Thoracic aorta (tissue), 2 donors: ENCODE data around the gene MOB1A. TPM values are rescaled to one million over a fixed set of nuclear protein-coding genes. Genes with fewer than 3 reads are reported as not detected.

ENCODE experiments used
- ATAC-seq: fragments of 150-250 bp; one replicate; pipeline ENCODE4 v1.8.0; 2017; ENCODE audit warnings: low read depth; ENCODE audit not compliant: insufficient number of reproducible peaks, low FRiP score
- DNase-seq: peaks from one replicate; pipeline ENCODE4 v3.0.0-alpha.2; 2020; ENCODE audit warnings: low spot score
- H3K27ac ChIP-seq, 2 donors: fragments of 200-600 bp; sonication (generic); 1 replicate in 1 of 2; 2 replicates in 1 of 2; pipeline ENCODE4 v1.5.1; 2016; ENCODE audit warnings: mild to moderate bottlenecking in 2 of 2, moderate library complexity in 2 of 2
- H3K27me3 ChIP-seq: fragments of 200-600 bp; sonication (generic); replicated peaks from 2 replicates; pipeline ENCODE4 v1.6.0; 2016; ENCODE audit warnings: mild to moderate bottlenecking; ENCODE audit not compliant: insufficient read depth
- H3K36me3 ChIP-seq: fragments of 200-600 bp; sonication (generic); one replicate; pipeline ENCODE4 v1.5.1; 2016
- H3K4me1 ChIP-seq, 2 donors: fragments of 200-600 bp; sonication (generic); 1 replicate in 1 of 2; 2 replicates in 1 of 2; pipeline versions ENCODE4 v1.5.1 to v1.6.0; 2016; ENCODE audit warnings: low read depth in 2 of 2, mild to moderate bottlenecking in 1 of 2; ENCODE audit not compliant: control insufficient read depth in 1 of 2
- H3K4me3 ChIP-seq: fragments of 200-600 bp; sonication (generic); 2 replicates; pipeline ENCODE4 v1.5.1; 2016; ENCODE audit warnings: mild to moderate bottlenecking
- H3K9me3 ChIP-seq: fragments of 200-600 bp; sonication (generic); 2 replicates; pipeline ENCODE4 v1.5.1; 2016
- total RNA-seq, 2 donors: library from RNA; depleted of rRNA; stranded (reverse); fragments of >200 nt; gene quantifications; one replicate each; pipeline versions ENCODE4 v1.1.0 to v1.2.3, GENCODE V29; 2016
- TF ChIP-seq, protein P1 (sequence below): fragments of 200-600 bp; sonication (generic); IDR thresholded peaks from one replicate; pipeline ENCODE4 v1.5.1; 2019; ENCODE audit warnings: antibody characterized with exemption

The MOB1A gene
- total RNA-seq, 2 donors from 2014 or later: 97.0 to 107 TPM

DNA sequence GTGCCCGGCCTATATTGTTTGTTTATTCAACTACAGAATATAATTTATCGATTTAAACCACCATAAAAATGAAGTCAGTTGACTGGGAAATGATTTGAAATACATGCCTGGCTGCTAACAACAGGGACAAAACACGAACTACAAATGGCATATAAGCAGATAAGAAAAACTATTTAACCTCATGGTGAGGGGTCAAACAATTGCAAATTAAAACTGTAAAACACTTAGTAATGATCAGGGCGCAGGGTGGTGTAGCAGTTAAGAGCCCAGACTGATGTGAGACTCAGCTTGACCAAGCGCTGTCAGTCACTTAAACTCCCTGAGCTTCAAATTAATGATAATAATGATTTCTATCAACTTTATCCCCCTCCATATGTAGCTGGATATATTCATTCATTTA, 26.4 kb upstream of the MOB1A start:
- ATAC-seq (no peak), DNase-seq (no peak)
- Histone ChIP-seq H3K27ac (peak overlapping the region; percentile 70 to 73), H3K4me3 (no peak overlapping the region), H3K27me3 (no peaks in the 10 kb centered on the region), H3K4me1 (peaks cover 84 to 97% of the 10 kb centered on the region in 2 donors), H3K9me3 (no peaks in the 10 kb centered on the region), H3K36me3 (peaks cover 26% of the 10 kb centered on the region)
- TF ChIP-seq, protein P1, sequence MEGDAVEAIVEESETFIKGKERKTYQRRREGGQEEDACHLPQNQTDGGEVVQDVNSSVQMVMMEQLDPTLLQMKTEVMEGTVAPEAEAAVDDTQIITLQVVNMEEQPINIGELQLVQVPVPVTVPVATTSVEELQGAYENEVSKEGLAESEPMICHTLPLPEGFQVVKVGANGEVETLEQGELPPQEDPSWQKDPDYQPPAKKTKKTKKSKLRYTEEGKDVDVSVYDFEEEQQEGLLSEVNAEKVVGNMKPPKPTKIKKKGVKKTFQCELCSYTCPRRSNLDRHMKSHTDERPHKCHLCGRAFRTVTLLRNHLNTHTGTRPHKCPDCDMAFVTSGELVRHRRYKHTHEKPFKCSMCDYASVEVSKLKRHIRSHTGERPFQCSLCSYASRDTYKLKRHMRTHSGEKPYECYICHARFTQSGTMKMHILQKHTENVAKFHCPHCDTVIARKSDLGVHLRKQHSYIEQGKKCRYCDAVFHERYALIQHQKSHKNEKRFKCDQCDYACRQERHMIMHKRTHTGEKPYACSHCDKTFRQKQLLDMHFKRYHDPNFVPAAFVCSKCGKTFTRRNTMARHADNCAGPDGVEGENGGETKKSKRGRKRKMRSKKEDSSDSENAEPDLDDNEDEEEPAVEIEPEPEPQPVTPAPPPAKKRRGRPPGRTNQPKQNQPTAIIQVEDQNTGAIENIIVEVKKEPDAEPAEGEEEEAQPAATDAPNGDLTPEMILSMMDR: no peak

DNA sequence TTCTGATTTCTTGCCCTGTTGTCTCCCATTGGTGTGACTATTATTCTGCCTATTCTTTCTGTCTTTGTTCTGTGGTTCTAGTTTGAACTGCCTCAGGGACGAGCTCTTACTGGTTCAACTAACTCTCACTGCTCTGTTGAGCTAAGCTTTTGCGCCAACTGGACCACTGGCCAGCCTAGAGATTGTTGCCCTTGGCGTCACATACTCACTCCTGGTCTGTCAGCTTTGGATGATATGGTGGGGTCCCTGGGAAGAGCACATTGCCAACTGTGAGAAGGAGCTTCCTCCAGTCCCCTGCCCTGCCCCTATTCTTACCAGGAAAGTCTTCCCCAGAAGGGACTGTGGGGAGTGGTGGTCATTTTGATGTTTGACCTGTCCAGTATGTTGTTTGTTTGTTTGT, 25.8 kb upstream of the MOB1A start:
- H3K27me3 ChIP-seq: no peaks in the 10 kb centered on the region
- no peaks in the 10 kb centered on the region for H3K9me3 ChIP-seq
- H3K27ac ChIP-seq: peak overlapping the region; percentile 73 to 78
- peak overlapping the region; percentile 17 for H3K4me3 ChIP-seq
- TF ChIP-seq, protein P1: no peak
- DNase-seq: no peak
- H3K36me3 ChIP-seq: peaks cover 24% of the 10 kb centered on the region
- ATAC-seq: no peak
- H3K4me1 ChIP-seq: peaks cover 80 to 92% of the 10 kb centered on the region in 2 donors

DNA sequence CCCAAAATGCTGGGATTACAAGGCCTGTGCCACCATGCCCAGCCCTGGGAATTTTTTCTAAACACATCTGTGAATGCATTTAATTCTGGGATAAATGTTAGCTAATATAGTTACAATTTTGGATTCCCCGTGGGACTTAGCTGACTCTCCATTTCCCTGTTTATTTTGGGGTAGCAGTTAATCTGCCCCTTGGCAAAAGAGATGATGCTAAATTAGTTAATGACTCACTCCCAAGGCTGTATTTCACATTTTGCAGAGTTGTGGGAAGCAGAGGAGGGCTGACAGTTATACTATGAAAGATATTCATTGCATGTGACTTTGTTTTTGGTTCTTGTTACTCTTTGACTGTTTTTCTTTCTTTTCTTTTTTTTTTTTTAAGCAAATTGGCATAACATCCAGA, 22.9 kb upstream of the MOB1A start:
- Histone ChIP-seq H3K27ac (peak overlapping the region; percentile 93 to 99), H3K36me3 (no peaks in the 10 kb centered on the region), H3K27me3 (no peaks in the 10 kb centered on the region), H3K4me3 (peak overlapping the region; percentile 93), H3K9me3 (no peaks in the 10 kb centered on the region), H3K4me1 (peaks cover 64 to 68% of the 10 kb centered on the region in 2 donors)
- TF ChIP-seq, protein P1: no peak
- ATAC-seq (peak; percentile 72), DNase-seq (no peak)

DNA sequence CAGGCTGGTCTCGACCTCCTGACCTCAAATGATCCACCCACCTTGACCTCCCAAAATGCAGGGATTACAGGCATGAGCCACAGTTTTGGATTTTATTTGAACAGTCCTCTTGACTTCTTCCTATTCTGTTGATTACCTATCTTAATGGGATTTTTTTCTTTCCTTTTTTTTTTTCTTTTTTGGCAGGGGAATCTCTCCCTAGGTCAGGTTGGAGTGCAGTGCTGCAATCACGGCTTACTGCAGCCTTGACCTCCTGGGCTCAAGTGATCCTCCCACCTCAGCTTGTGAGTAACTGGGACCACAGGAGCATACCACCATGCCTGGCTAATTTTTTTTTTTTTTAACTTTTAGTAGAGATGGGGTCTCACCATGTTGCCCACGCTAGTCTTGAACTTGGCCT, 22.5 kb upstream of the MOB1A start:
- ATAC-seq (no peak), DNase-seq (no peak)
- H3K36me3 ChIP-seq: no peaks in the 10 kb centered on the region
- TF ChIP-seq, protein P1: no peak
- no peaks in the 10 kb centered on the region for H3K9me3 ChIP-seq
- peak overlapping the region; percentile 93 to 99 for H3K27ac ChIP-seq
- peak overlapping the region; percentile 93 for H3K4me3 ChIP-seq
- no peaks in the 10 kb centered on the region for H3K27me3 ChIP-seq
- peaks cover 60 to 64% of the 10 kb centered on the region in 2 donors for H3K4me1 ChIP-seq

DNA sequence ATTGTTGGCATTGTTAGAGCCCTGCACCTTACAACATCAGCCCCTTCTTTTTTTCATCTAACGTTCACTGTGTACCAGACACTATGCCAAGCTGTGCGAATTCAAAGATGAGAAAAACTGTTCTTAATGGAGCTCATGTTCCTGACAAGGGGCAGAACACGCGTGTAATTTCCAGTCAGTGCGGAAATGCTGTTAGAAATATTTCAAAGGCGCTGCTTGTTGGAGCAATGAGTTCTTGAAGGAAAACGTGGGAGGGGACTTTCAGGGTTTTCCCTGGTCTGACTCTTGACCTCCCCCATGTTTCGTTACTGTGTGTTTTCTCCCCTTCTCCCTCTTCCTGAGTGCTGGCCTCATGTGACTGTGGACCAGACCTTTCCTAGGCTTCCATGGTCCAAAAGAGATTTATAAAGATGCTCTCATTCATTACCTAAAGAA, 21.2 kb upstream of the MOB1A start:
- no peak for DNase-seq

More for the DNA sequence above, 21.2 kb upstream of the MOB1A start:
- Histone ChIP-seq H3K27ac (peak overlapping the region; percentile 93 to 99), H3K4me1 (peaks cover 47 to 51% of the 10 kb centered on the region in 2 donors), H3K27me3 (no peaks in the 10 kb centered on the region), H3K36me3 (no peaks in the 10 kb centered on the region), H3K9me3 (no peaks in the 10 kb centered on the region), H3K4me3 (peak overlapping the region; percentile 93)
- TF ChIP-seq, protein P1: no peak
- no peak for ATAC-seq
